HG03521 (cell line): ENCODE measurements around the gene ADCY5.

Experiments
- ATAC-seq: cut with Tn5 transposase; IDR thresholded peaks from one replicate; pipeline ENCODE4 v1.9.1; 2021; ENCODE audit warnings: mild to moderate bottlenecking, moderate library complexity; ENCODE audit not compliant: unreplicated experiment

ADCY5 gene

DNA sequence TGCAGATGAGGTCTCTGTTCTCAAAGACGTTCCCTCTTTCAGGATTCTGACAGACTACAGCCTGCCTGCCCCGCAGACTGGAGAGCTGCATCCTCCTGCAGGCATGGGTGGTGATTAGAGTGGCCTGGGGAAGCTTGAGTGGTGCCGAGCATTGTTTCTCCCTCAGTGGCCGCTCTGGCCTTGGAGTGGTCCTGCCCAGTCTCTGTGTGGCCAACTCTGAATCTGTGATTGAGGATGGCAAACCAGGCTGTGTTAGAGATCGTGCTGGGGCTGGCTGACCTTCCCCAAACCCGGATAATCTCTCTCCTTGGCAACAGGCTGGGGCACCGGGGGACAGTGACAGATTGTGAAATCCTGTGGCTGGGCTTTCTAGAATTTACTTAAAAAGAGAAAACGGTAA lies 11.0 kb upstream of the ADCY5 start:
- no peak for ATAC-seq

DNA sequence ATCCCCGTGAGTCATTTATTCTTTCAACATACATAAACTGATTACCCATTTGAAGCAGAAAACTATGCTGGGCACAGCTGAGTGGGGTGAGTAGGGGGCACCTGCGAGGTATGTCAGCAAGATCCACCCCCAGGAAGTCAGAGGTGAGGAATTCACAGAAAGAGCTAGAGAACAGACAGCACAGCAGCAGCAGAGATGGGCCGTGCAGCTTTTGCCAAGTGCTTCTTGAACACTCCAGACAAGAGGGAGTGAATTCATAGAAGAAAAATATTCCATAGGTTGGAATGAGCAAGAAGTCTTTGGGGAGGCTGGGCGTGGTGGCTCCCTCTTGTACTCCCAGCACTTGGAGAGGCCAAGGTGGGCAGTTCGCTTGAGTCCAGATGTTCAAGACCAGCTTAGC lies 9.4 kb upstream of the ADCY5 start:
- ATAC-seq, result no peak

DNA sequence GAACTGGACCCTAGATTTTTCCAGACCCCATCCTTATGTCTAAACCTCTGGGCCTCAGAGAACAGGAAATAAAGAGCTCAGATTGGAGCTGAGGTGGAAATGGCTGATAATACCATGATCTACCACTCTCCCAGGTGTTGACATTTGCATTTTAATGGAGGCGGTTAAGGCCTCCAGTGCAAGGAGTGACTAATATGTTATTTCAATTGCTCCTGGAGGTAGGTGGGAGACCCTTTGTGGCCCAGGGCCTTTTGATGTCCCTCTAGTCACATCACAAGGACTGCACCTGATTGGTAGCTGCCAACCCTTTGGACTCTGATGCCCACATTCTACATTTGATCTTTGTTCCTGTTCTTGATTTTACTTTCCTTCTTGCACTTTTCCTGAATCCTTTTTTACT lies 9.0 kb upstream of the ADCY5 start:
- no peak for ATAC-seq

DNA sequence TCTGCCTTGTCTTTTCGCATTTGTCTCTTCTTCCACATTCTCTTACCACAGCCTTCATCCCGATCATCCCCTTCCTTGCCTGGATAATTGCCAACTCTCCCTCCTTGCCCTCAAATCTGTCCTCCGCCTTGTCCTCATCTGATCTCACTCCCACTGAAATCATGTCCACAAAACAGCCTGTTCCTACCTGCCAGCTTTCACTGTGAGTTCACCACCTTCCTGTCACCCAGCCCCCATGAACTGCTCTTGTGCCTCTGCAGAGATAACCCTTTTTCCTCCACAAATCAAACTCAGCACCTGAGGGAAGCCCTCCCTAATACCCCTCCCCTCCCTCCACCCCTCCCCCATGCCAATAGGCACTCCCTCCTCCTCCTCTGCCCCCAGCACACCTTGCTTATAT lies 4.8 kb upstream of the ADCY5 start:
- ATAC-seq, result no peak

DNA sequence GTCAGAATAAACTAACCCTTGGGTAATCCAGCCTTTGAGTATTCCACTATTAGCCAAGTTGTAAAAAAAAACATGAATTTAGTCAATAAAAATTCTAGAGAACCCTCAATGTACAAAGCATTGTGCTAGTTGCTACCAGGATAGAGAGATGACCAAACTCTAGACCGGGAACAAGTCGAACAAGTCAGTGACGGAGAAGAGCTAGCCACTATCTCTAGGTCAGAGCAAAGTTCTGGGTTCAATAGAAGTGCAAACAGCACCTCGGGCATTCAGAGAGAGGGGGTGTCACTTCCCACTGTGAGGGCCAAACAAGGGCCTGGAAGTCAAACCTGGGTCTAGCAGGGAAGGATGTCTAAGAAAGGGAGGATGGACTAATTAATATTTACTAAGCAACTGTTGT lies 2.3 kb upstream of the ADCY5 start:
- no peak for ATAC-seq

DNA sequence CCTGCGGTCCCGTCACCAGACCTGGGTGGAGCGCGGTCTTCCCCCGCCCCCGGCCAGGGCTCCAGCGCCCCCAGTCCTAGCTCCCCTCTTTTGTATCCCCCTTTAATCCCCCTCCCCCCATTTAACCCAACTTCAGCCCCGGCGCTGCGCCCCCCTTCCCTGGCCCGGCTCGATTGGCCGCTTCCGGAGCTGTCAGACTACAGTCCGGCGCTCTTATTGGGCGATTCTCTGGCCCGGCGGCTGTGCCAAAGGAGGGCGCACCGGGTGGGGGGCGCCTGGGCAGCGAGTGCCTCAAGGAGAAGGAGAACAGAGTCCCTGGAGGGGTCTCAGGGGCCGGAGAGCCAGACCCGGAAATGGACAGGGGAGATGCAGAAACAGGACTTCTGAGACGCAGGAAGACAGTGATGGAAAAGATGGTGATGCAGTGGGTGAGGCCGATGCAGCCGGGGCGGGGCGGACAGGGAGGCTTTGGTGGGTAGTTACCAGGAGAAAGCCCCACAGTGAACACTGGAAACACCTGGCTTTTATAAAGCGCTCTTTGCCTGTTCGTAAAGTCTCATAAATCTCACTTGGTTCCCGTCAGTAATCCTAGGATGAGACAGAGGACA lies 1.2 kb upstream of the ADCY5 start:
- ATAC-seq, result no peak

DNA sequence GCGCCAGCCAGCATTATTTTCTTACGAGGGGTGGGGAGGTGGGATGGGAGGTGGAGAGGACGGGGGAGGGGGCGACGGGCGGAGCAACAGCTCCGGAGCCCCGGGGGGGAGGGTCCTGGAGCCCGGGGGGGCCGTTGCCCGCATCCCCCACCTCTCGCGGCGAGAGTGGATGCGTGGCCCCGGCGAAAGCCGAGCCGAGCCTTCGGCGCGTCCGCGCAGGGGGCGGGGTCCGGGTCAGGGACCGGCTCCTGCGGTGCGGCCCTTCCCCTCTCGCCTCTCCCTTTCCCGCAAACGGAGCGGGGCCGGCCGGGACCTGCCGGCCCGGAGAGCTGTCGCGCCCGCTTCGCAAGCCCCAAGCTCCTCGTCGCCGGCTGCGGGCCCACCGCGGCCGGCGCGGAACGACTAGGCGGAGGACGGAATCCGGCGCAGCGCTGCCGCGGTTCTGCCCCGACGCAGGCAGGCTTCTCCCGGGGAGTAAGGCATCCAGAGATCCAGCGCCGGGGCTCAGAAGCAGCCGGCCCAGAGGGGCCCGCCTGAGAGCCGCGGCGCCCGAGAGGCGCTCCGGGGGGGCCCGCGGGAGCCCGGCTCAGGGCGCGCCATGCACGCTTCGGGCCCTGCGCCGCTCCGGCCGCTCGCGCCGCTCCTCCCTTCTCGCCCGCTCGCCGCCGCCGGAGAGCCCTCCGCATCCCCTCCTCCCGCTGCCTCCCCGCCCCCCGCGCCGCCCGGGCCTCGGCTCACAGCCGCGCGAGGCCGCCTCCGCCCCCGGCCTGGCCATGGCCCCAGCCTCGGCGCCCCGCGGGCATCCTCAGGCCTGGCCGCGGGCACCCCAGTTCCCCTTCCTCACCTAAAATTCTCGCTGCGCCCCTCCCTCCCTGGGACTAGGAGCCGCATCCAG lies 459 bp upstream of the ADCY5 start:
- ATAC-seq, result no peak

DNA sequence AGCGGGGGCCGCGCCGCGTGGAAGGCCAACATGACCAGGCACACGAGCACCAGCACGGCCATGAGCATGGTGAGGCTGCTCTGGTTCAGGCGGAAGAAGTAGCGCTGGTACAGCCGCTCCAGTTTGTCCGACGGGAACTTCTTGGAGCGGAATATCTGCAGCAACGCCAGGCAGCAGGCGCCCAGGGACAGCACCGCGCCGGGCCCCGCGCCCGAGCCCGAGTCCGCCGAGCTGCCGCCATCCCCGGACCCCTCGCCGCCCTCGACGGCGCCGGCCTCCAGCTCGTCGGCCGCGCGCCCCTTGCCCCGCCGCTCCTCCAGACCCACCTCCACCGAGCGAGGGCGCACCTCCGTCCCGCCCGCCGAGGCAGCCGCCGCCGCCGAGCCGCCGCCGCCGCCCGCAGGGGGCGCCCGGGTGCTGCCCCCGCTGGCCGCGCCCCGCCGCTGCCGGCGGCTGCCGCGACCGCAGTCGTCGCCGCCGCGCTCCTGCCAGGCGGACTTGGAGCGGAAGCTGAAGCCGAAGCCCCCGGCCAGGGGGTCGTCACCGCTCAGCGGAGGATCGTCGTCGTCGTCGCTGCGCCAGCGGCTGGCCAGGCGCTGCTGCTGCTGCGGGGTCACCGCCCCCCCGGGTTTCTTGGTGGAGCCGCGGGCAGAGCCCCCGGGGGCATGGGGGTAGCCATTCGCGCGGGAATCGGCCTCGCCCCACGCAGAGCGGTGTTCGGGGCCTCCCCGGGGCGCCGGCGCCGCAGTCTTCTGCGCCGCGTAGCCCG lies 957 bp downstream of the ADCY5 start:
- ATAC-seq, result no peak

DNA sequence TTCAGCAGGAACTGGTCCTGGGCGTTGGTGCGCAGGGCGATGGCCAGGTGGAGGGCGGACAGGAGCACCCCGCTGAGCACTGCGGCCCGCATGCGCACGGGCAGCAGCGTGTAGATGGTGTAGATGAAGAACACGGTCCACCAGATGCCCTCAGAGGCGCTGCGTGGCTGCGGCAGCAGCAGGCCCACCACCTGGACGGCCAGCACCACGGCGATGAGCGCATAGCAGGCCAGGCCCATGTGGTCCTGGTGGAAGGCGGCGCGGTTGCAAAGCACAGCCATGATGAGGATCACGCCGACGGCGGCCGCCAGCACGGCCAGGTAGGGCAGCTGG lies 1.5 kb downstream of the ADCY5 start:
- ATAC-seq, result no peak

DNA sequence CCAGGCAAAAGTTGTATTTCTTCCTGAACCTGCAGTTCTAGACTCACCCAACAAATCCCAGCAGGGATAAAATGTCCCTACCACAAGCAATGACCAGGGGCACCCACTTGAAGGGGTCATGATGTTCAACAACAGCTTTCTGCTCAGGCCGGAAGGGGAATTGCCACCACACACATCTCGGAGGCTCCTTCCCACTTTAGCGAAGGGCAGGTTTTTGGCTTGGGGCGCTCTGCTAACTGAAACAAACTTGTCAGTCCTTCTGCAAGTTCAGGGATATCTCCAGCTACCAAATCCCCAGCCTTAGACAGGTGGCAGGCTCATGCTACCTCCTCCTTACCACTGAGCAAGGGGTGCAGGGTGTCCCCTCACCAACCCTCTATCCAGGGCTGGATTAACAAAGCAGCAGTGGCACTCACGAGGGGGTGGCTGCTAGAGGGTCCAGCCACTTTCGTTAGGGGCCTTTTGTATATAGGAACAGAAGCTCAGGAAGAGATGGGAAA lies 2.2 kb downstream of the ADCY5 start:
- no peak for ATAC-seq

DNA sequence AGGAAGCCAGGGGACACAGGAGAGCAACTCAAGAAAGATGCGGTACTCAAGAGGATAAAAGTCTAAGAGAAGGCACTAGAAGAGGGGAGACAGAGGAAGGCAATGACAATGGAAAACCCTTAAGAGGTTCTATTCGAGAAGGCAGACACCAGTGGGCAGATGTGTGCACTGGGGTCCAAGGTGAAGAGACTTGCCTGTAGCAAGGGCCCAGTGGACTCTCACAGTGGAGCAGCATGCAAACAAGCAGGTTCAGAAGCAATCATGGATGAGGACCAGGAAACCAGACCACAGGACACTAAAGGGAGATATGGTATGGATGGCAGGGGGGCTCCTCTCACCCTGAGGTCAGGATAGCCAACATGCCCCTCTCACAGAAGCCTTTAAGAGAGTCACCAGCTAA lies 2.7 kb downstream of the ADCY5 start:
- no peak for ATAC-seq

DNA sequence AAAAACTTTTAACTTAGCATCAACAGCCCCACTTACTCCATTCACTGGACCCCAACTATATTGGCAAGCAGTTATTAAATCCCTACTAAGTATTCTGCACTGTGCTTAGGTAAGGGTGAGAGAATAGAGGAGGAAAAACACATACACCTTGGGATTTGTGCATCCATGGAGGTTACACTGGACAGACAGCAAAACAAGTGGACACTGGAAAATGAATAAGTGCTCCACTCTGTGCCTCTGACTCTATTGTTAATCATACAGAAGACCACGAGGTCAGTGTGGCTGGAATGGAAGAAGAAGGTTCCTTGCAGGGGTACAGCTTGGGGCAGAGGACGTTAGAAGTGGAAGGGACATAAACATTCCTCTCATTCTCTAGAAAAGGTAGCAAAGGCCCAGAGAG lies 3.2 kb downstream of the ADCY5 start:
- ATAC-seq, result no peak

DNA sequence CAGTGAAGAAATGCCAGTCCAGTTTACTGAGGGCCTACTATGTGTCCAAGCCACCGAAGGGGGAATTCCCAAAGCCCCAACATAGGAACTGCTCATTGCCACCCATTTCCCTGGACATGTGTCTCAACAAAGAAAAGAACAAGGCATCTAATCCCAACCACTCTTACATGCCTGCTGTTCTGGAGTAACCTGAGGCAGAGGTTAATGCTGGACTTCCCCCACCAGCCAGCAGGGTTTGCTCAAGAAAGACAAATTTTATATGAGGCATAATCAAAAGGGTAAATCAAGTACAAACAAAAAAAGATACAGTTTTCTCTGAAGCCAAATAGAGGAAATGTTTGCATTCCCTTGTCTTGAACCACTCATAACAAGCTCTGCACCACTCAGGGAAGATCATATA lies 4.1 kb downstream of the ADCY5 start:
- no peak for ATAC-seq

DNA sequence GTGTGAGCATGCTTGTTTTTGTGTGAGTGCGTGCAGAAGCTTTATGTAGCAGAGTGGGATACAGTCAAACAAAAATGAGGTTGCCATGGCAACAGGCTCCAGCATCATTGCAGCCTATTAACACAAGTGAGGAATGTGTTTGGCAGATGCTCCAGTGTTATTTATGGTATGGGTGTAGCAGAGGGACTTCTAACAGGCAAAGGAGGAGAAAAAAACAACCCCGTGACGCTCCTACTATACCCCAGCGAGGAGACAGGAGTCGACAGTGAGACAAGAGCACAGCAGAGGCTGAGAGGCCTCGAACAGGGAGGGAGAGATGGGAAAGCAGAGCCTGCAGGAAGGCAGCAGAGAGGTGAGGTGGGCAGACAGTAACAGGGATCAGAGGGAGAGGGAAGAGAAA lies 4.9 kb downstream of the ADCY5 start:
- no peak for ATAC-seq

DNA sequence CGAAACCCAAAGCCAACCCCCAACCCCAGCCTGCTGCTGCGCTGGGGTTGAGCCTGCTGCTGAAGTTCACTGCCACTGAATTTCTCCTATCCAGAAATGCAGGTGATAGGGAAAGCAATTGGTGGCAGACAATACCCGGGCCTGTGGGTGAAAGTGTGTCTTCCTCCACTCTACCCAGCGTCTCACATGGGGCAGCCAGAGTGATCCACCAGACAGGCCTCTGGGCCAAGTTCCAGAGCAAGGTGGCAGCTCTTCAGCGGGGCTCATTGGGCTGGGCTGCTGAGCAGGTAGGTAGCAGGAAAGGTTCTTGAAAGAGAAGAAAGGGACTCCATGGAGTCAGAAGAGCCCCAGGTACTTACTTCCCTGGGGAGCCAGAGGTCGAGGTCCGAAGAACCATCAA lies 6.0 kb downstream of the ADCY5 start:
- ATAC-seq, result no peak

DNA sequence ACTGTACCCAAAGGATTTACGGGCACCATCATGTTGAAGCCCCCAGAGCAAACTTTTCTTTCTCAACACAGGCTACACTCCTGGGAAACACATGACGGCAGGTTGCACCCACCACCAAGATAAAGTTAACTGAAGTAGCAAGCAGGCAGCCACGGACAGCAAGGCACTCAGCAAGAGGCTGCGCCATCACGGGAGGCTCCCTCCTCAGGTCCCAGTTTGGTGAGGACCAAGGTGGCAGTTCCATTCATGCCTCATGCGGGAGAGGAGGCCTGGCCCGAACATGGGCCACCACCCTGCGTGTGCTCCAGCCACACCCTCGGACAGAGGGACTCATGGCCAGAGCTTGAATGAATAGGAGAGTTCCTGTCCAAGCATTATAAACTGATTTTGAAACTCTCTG lies 6.8 kb downstream of the ADCY5 start:
- ATAC-seq, result no peak

DNA sequence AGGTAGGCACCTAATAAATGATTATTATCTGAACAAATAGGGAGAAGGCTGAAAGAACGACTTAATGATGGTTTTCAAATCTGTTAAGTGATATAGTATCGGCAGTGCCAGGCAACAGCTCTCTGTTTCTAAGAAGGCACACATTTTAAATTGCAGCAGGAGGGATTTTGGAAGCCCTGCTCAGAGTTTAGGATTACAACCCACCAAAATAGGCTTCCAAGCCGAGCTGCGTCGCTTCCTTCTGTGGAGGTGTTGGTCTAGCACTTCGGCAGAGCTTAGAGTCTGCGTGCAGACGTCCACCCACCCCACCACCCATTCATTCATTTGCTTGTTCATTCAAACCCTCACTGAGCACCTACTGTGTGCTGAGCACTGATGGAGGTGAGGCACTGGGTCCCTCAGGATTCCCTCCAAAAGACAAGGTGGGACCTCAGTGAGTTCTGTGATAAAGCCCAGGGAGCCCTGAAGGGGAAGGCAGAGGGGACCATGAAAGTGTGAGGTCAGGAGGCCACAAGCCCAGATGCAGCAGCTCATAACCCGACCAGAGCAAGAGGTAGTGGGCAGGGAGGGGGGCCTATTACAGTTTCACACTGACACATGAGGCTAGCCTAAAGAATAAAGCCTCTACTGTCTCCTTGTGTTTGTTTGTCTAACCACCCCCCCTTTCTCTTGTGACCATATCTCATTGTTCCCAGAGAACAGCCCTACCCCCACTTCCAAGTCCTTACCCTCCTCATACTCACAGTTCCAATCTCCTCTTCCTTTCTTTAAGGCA lies 8.9 kb downstream of the ADCY5 start:
- no peak for ATAC-seq

DNA sequence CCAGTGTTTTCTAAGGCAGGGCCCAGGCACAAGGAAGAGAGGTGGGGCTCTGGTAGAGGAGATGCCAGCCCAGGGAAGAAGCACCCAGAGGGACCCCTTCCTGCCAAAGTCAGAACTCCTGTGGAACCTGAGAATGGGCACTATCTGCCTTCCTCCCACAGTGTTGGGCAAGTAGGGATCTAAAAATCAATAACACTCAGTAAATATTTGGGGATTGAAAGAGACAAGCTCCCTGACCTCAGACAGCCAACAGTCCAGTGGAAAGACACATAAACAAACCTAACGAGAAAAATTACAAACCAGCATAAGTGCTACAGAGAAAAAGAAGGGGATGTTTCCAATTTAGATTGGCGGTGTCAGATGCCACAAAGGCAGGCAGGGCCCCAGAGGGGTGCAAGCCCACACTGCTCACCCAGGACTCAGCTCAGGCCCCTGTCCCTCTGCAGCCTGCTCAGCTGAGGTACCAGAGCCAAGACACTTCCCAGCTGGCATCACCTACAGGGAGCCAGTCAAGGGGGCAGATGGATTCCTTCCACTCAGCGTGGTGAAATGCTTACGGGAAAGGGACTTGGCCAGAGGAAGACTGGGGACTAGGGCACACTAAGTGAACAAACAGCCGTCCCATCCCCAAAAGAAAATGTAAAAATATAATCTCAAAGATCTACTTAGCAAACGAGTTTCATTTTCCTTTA lies 15.9 kb downstream of the ADCY5 start:
- no peak for ATAC-seq

DNA sequence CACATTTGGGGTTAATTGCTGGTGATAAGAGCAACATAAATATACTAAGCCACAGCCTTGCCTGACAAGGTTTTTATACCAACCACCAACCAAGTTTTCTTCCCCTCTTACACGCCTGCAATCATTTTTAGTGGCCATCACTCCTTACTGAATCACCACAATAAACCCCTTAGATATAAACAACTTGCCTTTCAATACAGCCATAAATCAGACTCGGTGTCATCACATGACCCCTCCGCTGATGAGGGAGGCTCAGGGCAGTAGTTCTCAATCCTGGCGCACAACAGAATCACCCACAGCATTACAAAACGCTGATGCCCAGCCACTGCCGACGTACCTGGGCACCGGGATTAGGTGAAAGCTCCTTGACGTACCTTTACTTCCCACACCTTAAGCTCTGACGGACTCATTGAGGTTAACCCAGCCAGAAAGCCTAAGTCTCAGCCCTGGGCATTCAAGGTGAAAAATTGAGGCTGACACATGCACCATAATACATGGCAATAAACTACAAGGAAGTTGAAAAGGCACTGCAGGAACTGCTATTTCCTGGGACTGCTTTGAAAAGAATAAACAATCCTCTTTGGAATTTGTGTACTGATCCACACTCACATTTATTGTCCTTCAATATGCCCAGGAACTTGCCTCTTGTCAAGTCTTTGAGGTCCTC lies 17.1 kb downstream of the ADCY5 start:
- ATAC-seq, result no peak
